Activated naive CD4-positive, alpha-beta T cell treated with anti-CD3 and anti-CD28 coated beads for 36 hours (primary cell): Measurements from ENCODE around the gene SH3GL1. TPM values are rescaled to one million over a fixed set of nuclear protein-coding genes. Genes with fewer than 3 reads are reported as not detected.

ENCODE experiments used
- CTCF ChIA-PET: fragments of 350-600 bp; sonication (Branson Sonifier 250); formaldehyde crosslinking; loops from one replicate; lab custom pipeline; 2021; ENCODE audit warnings: antibody characterized with exemption; lab: Charles Lee
- DNase-seq: peaks from one replicate; pipeline ENCODE4 v3.0.0-alpha.2; 2020
- H3K27ac Mint-ChIP-seq: one replicate; pipeline ENCODE4 v1.8.0; 2021; ENCODE audit warnings: mild to moderate bottlenecking, mixed read lengths
- H3K27me3 Mint-ChIP-seq: one replicate; pipeline ENCODE4 v1.8.0; 2021; ENCODE audit warnings: low read depth, mixed read lengths
- H3K36me3 Mint-ChIP-seq: one replicate; pipeline ENCODE4 v1.8.0; 2021; ENCODE audit warnings: low read depth, mixed read lengths
- H3K4me1 Mint-ChIP-seq: one replicate; pipeline ENCODE4 v1.8.0; 2021; ENCODE audit warnings: low read depth, mixed read lengths
- H3K4me3 Mint-ChIP-seq: one replicate; pipeline ENCODE4 v1.8.0; 2021; ENCODE audit warnings: mild to moderate bottlenecking, moderate library complexity, mixed read lengths
- H3K9me3 Mint-ChIP-seq: one replicate; pipeline ENCODE4 v1.8.0; 2021; ENCODE audit warnings: mixed read lengths
- intact Hi-C: fragments of 100-400 bp; cut with micrococcal nuclease; formaldehyde crosslinking; loops from one replicate; pipeline ENCODE4 v1.15.1; 2023
- total RNA-seq, 2 experiments: library from RNA; stranded (reverse); gene quantifications; one replicate each; pipeline ENCODE4 v1.2.3, GENCODE V29; 2021

Gene SH3GL1
- total RNA-seq, 2 experiments from 2014 or later: 31.7 to 32.1 TPM

- CTCF ChIA-PET: interaction anchor here (0.6 to 1.1 kb wide), 3 partner anchors 139 to 147 kb away, joined by 3 to 5 read pairs (median 4); no protein-coding TSS in a partner anchor
- intact Hi-C loops: no loop called here
- H3K27me3 Mint-ChIP-seq: no peaks in the 10 kb centered on the region
- no peak overlapping the region for H3K4me3 Mint-ChIP-seq
- H3K36me3 Mint-ChIP-seq: peaks cover 42% of the 10 kb centered on the region
- peaks cover 35% of the 10 kb centered on the region for H3K4me1 Mint-ChIP-seq
- no peaks in the 10 kb centered on the region for H3K9me3 Mint-ChIP-seq
- DNase-seq: no peak
- no peak overlapping the region for H3K27ac Mint-ChIP-seq
Measured at GRCh38 chr19:4405977-4406376, 5.6 kb upstream of the SH3GL1 start.

GRCh38 chr19:4403005-4403761 is 2.8 kb upstream of the SH3GL1 start:
- Mint-ChIP-seq H3K9me3 (no peaks in the 10 kb centered on the region), H3K4me1 (peaks cover 55% of the 10 kb centered on the region), H3K36me3 (peaks cover 30% of the 10 kb centered on the region), H3K27me3 (no peaks in the 10 kb centered on the region), H3K27ac (peak overlapping the region; percentile 83), H3K4me3 (peak overlapping the region; percentile 94)
- DNase-seq: peak; percentile 18
- CTCF ChIA-PET: interaction anchor here (1.0 to 1.3 kb wide), 2 partner anchors 33 to 154 kb away, joined by 3 to 4 read pairs; no protein-coding TSS in a partner anchor
- intact Hi-C loops: loop anchor here (2.0 to 5.0 kb wide), 3 partner anchors 336 to 641 kb away; partner anchors contain the start of genes APBA3, FEM1A, MRPL54 and ZBTB7A

- H3K36me3 Mint-ChIP-seq: peaks cover 31% of the 10 kb centered on the region
- intact Hi-C loops: loop anchor here (1.0 to 5.0 kb wide), 5 partner anchors 55 to 640 kb away; partner anchors contain the start of genes APBA3, FEM1A, MRPL54 and UBXN6
- CTCF ChIA-PET: interaction anchor here (0.6 to 1.4 kb wide), 6 partner anchors 32 to 527 kb away, joined by 3 to 6 read pairs (median 4); no protein-coding TSS in a partner anchor
- H3K4me3 Mint-ChIP-seq: peak within 1 kb of the TSS; percentile 94
- H3K27ac Mint-ChIP-seq: peak within 1 kb of the TSS; percentile 93
- peak; percentile 100 for DNase-seq
- no peaks in the 10 kb centered on the region for H3K9me3 Mint-ChIP-seq
- peaks cover 61% of the 10 kb centered on the region for H3K4me1 Mint-ChIP-seq
- no peaks in the 10 kb centered on the region for H3K27me3 Mint-ChIP-seq
Measured at GRCh38 chr19:4402171-4403004, 2.0 kb upstream of the SH3GL1 start, which contains the start of gene CHAF1A. Gene CHAF1A, plus strand, starts transcription at chr19:4402640. Its CDS starts 123 bp downstream, at chr19:4402763.

GRCh38 chr19:4401769-4402170 is 1.4 kb upstream of the SH3GL1 start:
- Mint-ChIP-seq H3K27ac (peak overlapping the region; percentile 93), H3K36me3 (peaks cover 31% of the 10 kb centered on the region), H3K9me3 (no peaks in the 10 kb centered on the region), H3K4me1 (peaks cover 66% of the 10 kb centered on the region), H3K27me3 (no peaks in the 10 kb centered on the region), H3K4me3 (peak overlapping the region; percentile 94)
- intact Hi-C loops: loop anchor here (1.0 to 5.0 kb wide), 5 partner anchors 56 to 639 kb away; partner anchors contain the start of genes APBA3, FEM1A, MRPL54 and UBXN6
- DNase-seq: no peak
- CTCF ChIA-PET: interaction anchor here (0.6 to 2.1 kb wide), 8 partner anchors 49 to 528 kb away, joined by 3 to 10 read pairs (median 4); partner anchors contain the start of gene HDGFL2

- peaks cover 75% of the 10 kb centered on the region for H3K4me1 Mint-ChIP-seq
- peaks cover 27% of the 10 kb centered on the region for H3K36me3 Mint-ChIP-seq
- H3K27me3 Mint-ChIP-seq: no peaks in the 10 kb centered on the region
- intact Hi-C loops: loop anchor here (1.0 to 5.0 kb wide), 8 partner anchors 20 to 637 kb away; partner anchors contain the start of genes APBA3, FEM1A, MPND and MRPL54
- peak overlapping the region; percentile 78 for H3K27ac Mint-ChIP-seq
- H3K4me3 Mint-ChIP-seq: peak overlapping the region; percentile 82
- CTCF ChIA-PET: interaction anchor here (0.6 to 2.1 kb wide), 11 partner anchors 16 to 133 kb away, joined by 3 to 10 read pairs (median 5); partner anchors contain the start of genes HDGFL2, MPND and STAP2
- H3K9me3 Mint-ChIP-seq: no peaks in the 10 kb centered on the region
- DNase-seq: peak; percentile 21
Measured at GRCh38 chr19:4399812-4400134, 574 bp downstream of the SH3GL1 start.

GRCh38 chr19:4396949-4397783 is 3.2 kb downstream of the SH3GL1 start:
- intact Hi-C loops: no loop called here
- H3K4me3 Mint-ChIP-seq: no peak overlapping the region
- H3K36me3 Mint-ChIP-seq: peaks cover 14% of the 10 kb centered on the region
- peaks cover 79% of the 10 kb centered on the region for H3K4me1 Mint-ChIP-seq
- H3K9me3 Mint-ChIP-seq: no peaks in the 10 kb centered on the region
- DNase-seq: no peak
- H3K27me3 Mint-ChIP-seq: no peaks in the 10 kb centered on the region
- CTCF ChIA-PET: no interaction called here
- H3K27ac Mint-ChIP-seq: no peak overlapping the region

- H3K4me1 Mint-ChIP-seq: peaks cover 81% of the 10 kb centered on the region
- no peaks in the 10 kb centered on the region for H3K9me3 Mint-ChIP-seq
- peaks cover 16% of the 10 kb centered on the region for H3K36me3 Mint-ChIP-seq
- H3K27me3 Mint-ChIP-seq: no peaks in the 10 kb centered on the region
- intact Hi-C loops: no loop called here
- H3K27ac Mint-ChIP-seq: no peak overlapping the region
- no peak overlapping the region for H3K4me3 Mint-ChIP-seq
- no peak for DNase-seq
- CTCF ChIA-PET: interaction anchor here (1.0 to 2.0 kb wide), 2 partner anchors 24 to 50 kb away, joined by 3 to 6 read pairs; partner anchors contain the start of gene MPND
Measured at GRCh38 chr19:4393947-4394590, 6.3 kb downstream of the SH3GL1 start.

GRCh38 chr19:4391701-4392483 is 8.5 kb downstream of the SH3GL1 start:
- Mint-ChIP-seq H3K36me3 (peaks cover 10% of the 10 kb centered on the region), H3K27me3 (no peaks in the 10 kb centered on the region), H3K27ac (no peak overlapping the region), H3K4me3 (no peak overlapping the region), H3K4me1 (peaks cover 65% of the 10 kb centered on the region), H3K9me3 (no peaks in the 10 kb centered on the region)
- CTCF ChIA-PET: no interaction called here
- no peak for DNase-seq
- intact Hi-C loops: no loop called here

- H3K27ac Mint-ChIP-seq: no peak overlapping the region
- H3K27me3 Mint-ChIP-seq: no peaks in the 10 kb centered on the region
- H3K36me3 Mint-ChIP-seq: peaks cover 7% of the 10 kb centered on the region
- H3K4me1 Mint-ChIP-seq: peaks cover 59% of the 10 kb centered on the region
- no peak for DNase-seq
- no peak overlapping the region for H3K4me3 Mint-ChIP-seq
- CTCF ChIA-PET: no interaction called here
- intact Hi-C loops: no loop called here
- no peaks in the 10 kb centered on the region for H3K9me3 Mint-ChIP-seq
Measured at GRCh38 chr19:4391306-4391693, 9.0 kb downstream of the SH3GL1 start.

GRCh38 chr19:4390567-4391305 is 9.6 kb downstream of the SH3GL1 start:
- intact Hi-C loops: no loop called here
- no peaks in the 10 kb centered on the region for H3K9me3 Mint-ChIP-seq
- peaks cover 4% of the 10 kb centered on the region for H3K36me3 Mint-ChIP-seq
- no peaks in the 10 kb centered on the region for H3K27me3 Mint-ChIP-seq
- CTCF ChIA-PET: no interaction called here
- DNase-seq: no peak
- no peak overlapping the region for H3K4me3 Mint-ChIP-seq
- H3K4me1 Mint-ChIP-seq: peaks cover 54% of the 10 kb centered on the region
- no peak overlapping the region for H3K27ac Mint-ChIP-seq
